Esophagus muscularis mucosa (tissue), 4 donors: Measurements from ENCODE around the gene TMEM38B. TPM values are rescaled to one million over a fixed set of nuclear protein-coding genes. Genes with fewer than 3 reads are reported as not detected.

Source experiments
- DNase-seq: peaks from one replicate; pipeline ENCODE4 v3.0.0-alpha.2; 2017; ENCODE audit errors: extremely low spot score
- H3K27ac ChIP-seq, 4 donors: fragments of 200-600 bp; sonication (generic); replicated peaks in 1 of 4; 1 replicate in 3 of 4; 2 replicates in 1 of 4; pipeline ENCODE4 v1.5.1; 2016 to 2019; ENCODE audit warnings: mild to moderate bottlenecking in 1 of 4
- H3K27me3 ChIP-seq, 4 donors: fragments of 200-600 bp; sonication (generic); one replicate each; pipeline versions ENCODE4 v1.5.1 to v1.6.0; 2016 to 2019
- H3K36me3 ChIP-seq, 4 donors: fragments of 200-600 bp; sonication (generic); one replicate each; pipeline ENCODE4 v1.5.1; 2016 to 2019
- H3K4me1 ChIP-seq, 4 donors: fragments of 200-600 bp; sonication (generic); one replicate each; pipeline ENCODE4 v1.5.1; 2016 to 2019
- H3K4me3 ChIP-seq, 4 donors: fragments of 200-600 bp; sonication (generic); 1 replicate in 2 of 4; 2 replicates in 2 of 4; pipeline ENCODE4 v1.5.1; 2016 to 2019; ENCODE audit warnings: mild to moderate bottlenecking in 4 of 4, moderate library complexity in 1 of 4
- H3K9me3 ChIP-seq, 4 donors: fragments of 200-600 bp; sonication (generic); 1 replicate in 3 of 4; 2 replicates in 1 of 4; pipeline ENCODE4 v1.5.1; 2016 to 2019
- CTCF ChIP-seq, 3 experiments: fragments of 200-600 bp in 2 of 3; fragments of 450-650 bp in 1 of 3; sonication (generic) in 2 of 3; IDR thresholded peaks; one replicate each; pipeline ENCODE4 v1.5.1; 2017 to 2019; ENCODE audit warnings: antibody characterized with exemption in 3 of 3, mild to moderate bottlenecking in 2 of 3, moderate library complexity in 1 of 3
- EP300 ChIP-seq: sonication (generic); formaldehyde crosslinking; IDR thresholded peaks from one replicate; pipeline ENCODE4 v1.6.1; 2017; ENCODE audit warnings: antibody characterized with exemption
- POLR2A ChIP-seq: fragments of 450-650 bp; IDR thresholded peaks from one replicate; pipeline ENCODE4 v1.6.1; 2017; ENCODE audit warnings: antibody characterized with exemption, moderate library complexity, mild to moderate bottlenecking, low read depth
- POLR2AphosphoS5 ChIP-seq, 2 donors: sonication (generic); formaldehyde crosslinking; IDR thresholded peaks; one replicate each; pipeline ENCODE4 v1.6.1; 2017; ENCODE audit warnings: antibody characterized with exemption in 2 of 2
- WGBS: methylation state at CpG from one replicate; pipeline ENCODE4 v1.1.5; 2018; 5-methylcytosine and 5-hydroxymethylcytosine counted together
- intact Hi-C: fragments of 100-400 bp; cut with DNase I; formaldehyde crosslinking; loops from one replicate; pipeline ENCODE4 v1.15.1; 2023
- total RNA-seq, 4 donors: library from RNA; depleted of rRNA; stranded (reverse); fragments of >200 nt; gene quantifications; one replicate each; pipeline versions ENCODE4 v1.1.0 to v1.2.1, GENCODE V29; 2016

TMEM38B gene
- total RNA-seq, 4 donors from 2014 or later = 8.0 to 15.1 (median 11.9) TPM

- WGBS = 5% methylated on average over 23 of the region's 75 CpGs
These were observed 38.0 kb upstream of the TMEM38B start for GRCh38 chr9:105656131-105656921.

DNA sequence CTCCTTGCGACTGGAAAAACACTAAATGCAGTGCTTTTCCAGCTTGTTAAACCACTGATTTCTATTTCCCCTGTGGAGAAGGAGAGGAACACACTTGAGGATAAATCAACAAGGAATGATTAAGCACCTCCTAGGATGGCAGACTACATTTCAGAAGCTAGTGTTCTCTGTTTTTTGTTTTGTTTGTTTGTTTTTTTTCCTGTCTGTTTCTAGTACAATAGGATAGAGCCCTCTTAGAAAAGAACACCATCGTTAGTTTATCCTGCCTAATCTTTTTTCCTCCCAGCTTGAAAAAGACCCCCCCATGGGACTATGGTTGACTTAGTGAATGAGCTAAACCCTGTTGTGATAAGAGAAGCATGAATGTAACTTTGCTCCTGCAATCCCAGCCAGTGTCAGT is 36.0 kb upstream of the TMEM38B start:
- WGBS = 95% methylated on average over 2 of the region's 2 CpGs
- H3K9me3 ChIP-seq = no peaks in the 10 kb centered on the region
- intact Hi-C loops = no loop called here
- peaks cover 11 to 16% (median 14%) of the 10 kb centered on the region in 4 donors for H3K4me1 ChIP-seq
- no peaks in the 10 kb centered on the region for H3K36me3 ChIP-seq
- H3K27ac ChIP-seq = no peak overlapping the region
- DNase-seq = no peak
- no peak overlapping the region for H3K4me3 ChIP-seq
- peaks cover 0 to 38% (median 6%) of the 10 kb centered on the region in 4 donors for H3K27me3 ChIP-seq
- no peak for TF ChIP-seq EP300
- TF ChIP-seq POLR2A = no peak

More at GRCh38 chr9:105656131-105656921, 38.0 kb upstream of the TMEM38B start:
- Histone ChIP-seq H3K4me3 (peak overlapping the region; percentile 53 to 61 (median 54)), H3K27me3 (peaks cover 0 to 38% (median 6%) of the 10 kb centered on the region in 4 donors), H3K4me1 (peaks cover 11 to 16% (median 14%) of the 10 kb centered on the region in 4 donors), H3K36me3 (no peaks in the 10 kb centered on the region), H3K9me3 (no peaks in the 10 kb centered on the region), H3K27ac (no peak overlapping the region)
- intact Hi-C loops = no loop called here
- TF ChIP-seq POLR2AphosphoS5 (IDR thresholded peaks at IDR 0.05) (no peak), CTCF (IDR thresholded peaks at IDR 0.05) (peak in 2 of 3 experiments; percentile 17 to 34)
- no peak for DNase-seq

GRCh38 chr9:105661011-105661410 is 33.3 kb upstream of the TMEM38B start:
- DNase-seq = no peak
- intact Hi-C loops = no loop called here
- peaks cover 0 to 34% (median 5%) of the 10 kb centered on the region in 4 donors for H3K27me3 ChIP-seq
- H3K9me3 ChIP-seq = no peaks in the 10 kb centered on the region
- no peaks in the 10 kb centered on the region for H3K36me3 ChIP-seq
- no peak overlapping the region for H3K27ac ChIP-seq
- WGBS = 93% methylated on average over 4 of the region's 4 CpGs
- no peak for TF ChIP-seq CTCF (IDR thresholded peaks at IDR 0.05)
- TF ChIP-seq POLR2AphosphoS5 (IDR thresholded peaks at IDR 0.05) = no peak
- TF ChIP-seq EP300 = no peak
- no peak for TF ChIP-seq POLR2A
- H3K4me3 ChIP-seq = no peak overlapping the region
- peaks cover 8 to 12% (median 11%) of the 10 kb centered on the region in 4 donors for H3K4me1 ChIP-seq

- H3K9me3 ChIP-seq = no peaks in the 10 kb centered on the region
- no peaks in the 10 kb centered on the region for H3K36me3 ChIP-seq
- TF ChIP-seq EP300 (no peak), POLR2AphosphoS5 (IDR thresholded peaks at IDR 0.05) (no peak), POLR2A (no peak), CTCF (IDR thresholded peaks at IDR 0.05) (no peak)
- intact Hi-C loops = no loop called here
- H3K4me1 ChIP-seq = no peaks in the 10 kb centered on the region
- H3K4me3 ChIP-seq = no peak within 1 kb of the TSS
- 88% methylated on average over 12 of the region's 12 CpGs for WGBS
- DNase-seq = no peak
- H3K27me3 ChIP-seq = peaks cover 0 to 20% (median 1%) of the 10 kb centered on the region in 4 donors
- no peak within 1 kb of the TSS for H3K27ac ChIP-seq
These were observed 31.9 kb upstream of the TMEM38B start, which contains the start of gene TAL2 for GRCh38 chr9:105662184-105663104. TAL2 (plus strand) TSS chr9:105662457; CDS start chr9:105662497, 40 bp downstream.

GRCh38 chr9:105663914-105664313 is 30.4 kb upstream of the TMEM38B start:
- intact Hi-C loops = no loop called here
- 68% methylated on average over 5 of the region's 5 CpGs for WGBS

More at GRCh38 chr9:105663914-105664313, 30.4 kb upstream of the TMEM38B start:
- DNase-seq = no peak
- H3K27me3 ChIP-seq = peaks cover 0 to 9% (median 0%) of the 10 kb centered on the region in 4 donors
- no peak overlapping the region for H3K27ac ChIP-seq
- H3K36me3 ChIP-seq = no peaks in the 10 kb centered on the region
- no peaks in the 10 kb centered on the region for H3K4me1 ChIP-seq
- no peaks in the 10 kb centered on the region for H3K9me3 ChIP-seq
- no peak overlapping the region for H3K4me3 ChIP-seq
- no peak for TF ChIP-seq EP300
- no peak for TF ChIP-seq POLR2A
- TF ChIP-seq CTCF (IDR thresholded peaks at IDR 0.05) = no peak
- no peak for TF ChIP-seq POLR2AphosphoS5 (IDR thresholded peaks at IDR 0.05)
